IPS-18c (cell line): ENCODE measurements around the gene NEFH.

Experiments used
- H3K4me3 ChIP-seq: 2 replicates; pipeline ENCODE4 v1.7.0; 2013; ENCODE audit warnings: low read depth, mild to moderate bottlenecking, low read length, moderate library complexity; ENCODE audit not compliant: insufficient read depth
- H3K9me3 ChIP-seq: one replicate; pipeline ENCODE4 v1.6.1; 2013; ENCODE audit warnings: mild to moderate bottlenecking, low read length, moderate library complexity; ENCODE audit not compliant: control insufficient read depth, insufficient read depth

NEFH gene

DNA sequence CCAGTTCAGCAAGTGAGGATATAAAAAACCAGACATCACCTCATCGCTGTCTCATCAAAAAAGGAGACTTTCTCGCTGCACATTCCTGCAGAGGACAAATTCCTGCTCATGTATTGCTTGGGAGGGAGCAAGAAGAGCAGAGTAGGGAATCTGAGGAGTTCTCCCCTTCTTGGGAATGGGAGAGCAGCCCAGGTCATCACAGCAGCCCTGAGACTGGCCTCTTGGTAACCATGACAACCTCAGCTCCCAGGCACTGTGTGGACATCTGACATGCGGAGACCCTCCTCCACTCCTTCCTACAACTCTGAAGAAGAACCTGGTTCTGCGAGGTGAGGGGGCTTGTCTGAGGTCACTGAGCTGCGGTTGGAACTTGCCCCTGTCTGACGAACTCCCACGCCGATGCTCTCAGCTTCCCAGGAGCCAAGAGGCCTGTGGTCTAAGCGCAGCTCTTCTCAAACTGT is 23.8 kb upstream of the NEFH start:
- no peaks in the 10 kb centered on the region for H3K9me3 ChIP-seq
- H3K4me3 ChIP-seq = no peak overlapping the region

DNA sequence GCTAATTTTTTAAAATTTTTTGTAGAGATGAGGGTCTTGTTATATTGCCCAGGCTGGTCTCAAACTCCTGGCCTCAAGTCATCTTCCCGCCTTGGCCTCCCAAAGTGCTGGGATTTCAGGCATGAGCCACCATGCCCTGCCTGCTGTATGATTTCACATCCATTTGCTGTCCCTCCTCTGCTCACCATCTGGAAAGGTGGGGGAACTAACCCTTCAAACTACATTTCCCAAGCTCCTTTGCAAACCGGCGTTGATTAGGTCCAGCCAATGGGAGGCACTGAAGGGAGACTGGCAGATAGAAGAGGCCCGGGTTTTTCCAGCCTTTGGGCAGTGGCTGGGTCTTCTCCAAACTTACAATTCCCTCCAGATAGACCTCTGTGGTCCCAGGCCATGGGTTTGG is 22.3 kb upstream of the NEFH start:
- Histone ChIP-seq H3K4me3 (no peak overlapping the region), H3K9me3 (no peaks in the 10 kb centered on the region)

DNA sequence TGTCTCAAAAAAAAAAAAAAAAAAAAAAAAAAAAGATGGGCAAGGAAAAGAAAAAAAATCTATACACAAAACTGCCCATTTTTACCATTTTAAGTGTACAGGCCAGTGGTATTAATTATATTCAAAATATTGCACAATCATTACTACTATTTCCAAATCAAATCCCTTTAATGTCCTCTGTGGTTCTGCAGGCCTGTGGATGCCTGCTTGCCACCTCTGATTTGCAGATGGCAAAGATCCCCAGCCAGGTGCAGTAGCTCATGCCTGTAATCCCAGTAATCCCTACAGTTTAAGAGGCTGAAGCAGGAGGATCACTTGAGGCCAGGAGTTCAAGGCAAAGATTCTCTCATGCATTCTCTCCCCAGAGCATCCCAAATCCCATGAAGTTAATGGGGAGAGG is 21.5 kb upstream of the NEFH start:
- H3K4me3 ChIP-seq = no peak overlapping the region
- H3K9me3 ChIP-seq = no peaks in the 10 kb centered on the region

DNA sequence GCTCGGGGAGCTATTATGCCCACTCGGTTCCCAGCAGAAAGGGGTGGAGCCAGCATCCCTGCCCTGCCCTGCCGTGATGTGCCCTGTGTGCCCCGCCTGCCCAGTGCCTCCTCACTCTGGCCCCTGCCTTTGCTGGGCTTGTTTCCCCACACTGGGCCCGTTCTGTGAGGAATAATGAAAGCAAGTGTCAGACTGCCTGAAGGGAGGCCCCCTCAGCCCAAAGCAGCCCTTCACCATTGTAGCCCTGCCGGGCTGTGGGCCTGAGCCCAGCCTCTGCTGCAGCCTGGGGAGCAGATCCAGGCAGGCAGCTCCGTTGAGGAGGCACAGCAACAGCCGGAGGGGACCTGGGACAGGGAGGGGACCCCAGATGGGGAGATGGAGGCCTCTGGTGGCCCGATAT is 20.2 kb upstream of the NEFH start:
- Histone ChIP-seq H3K4me3 (no peak overlapping the region), H3K9me3 (no peaks in the 10 kb centered on the region)

DNA sequence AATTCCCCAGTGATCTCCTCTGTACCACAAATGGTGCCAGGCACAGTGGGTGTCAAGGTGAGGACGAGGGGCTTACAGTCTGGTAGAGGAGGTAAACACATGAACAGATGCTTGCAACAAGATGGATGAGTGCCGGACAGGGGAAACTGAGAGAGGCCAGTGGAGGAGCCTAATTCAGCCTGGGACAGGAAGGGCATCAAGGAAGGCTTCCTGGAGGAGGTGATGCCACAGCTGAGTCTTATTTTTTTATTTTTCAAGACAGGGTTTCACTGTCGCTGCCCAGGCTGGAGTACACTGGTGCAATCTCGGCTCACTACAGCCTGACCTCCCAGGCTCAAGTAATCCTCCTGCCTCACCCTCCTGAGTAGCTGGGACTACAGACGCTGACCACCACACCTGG is 18.8 kb upstream of the NEFH start:
- H3K4me3 ChIP-seq = no peak overlapping the region

DNA sequence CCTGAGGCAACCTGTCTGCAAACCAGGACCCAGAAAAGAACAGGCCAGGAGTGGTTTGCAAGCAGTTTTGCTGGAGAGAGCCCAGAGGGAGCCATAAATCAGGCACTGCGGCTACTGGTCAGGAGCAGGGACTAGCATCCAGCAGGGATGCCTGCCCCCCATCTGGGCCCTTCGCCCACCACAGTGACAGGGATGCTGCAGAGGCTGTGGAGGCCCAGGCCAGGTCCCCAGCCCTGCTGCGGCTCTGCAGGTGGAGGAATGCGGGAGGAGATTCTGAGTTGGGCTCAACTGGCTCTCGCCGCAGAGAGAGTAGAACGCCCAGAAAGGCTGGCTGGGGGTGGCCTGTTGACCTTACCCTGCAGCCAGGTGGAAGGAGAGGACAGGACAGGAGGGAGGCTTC is 16.4 kb upstream of the NEFH start:
- no peak overlapping the region for H3K4me3 ChIP-seq
- no peaks in the 10 kb centered on the region for H3K9me3 ChIP-seq

More for the DNA sequence above, 18.8 kb upstream of the NEFH start:
- no peaks in the 10 kb centered on the region for H3K9me3 ChIP-seq

DNA sequence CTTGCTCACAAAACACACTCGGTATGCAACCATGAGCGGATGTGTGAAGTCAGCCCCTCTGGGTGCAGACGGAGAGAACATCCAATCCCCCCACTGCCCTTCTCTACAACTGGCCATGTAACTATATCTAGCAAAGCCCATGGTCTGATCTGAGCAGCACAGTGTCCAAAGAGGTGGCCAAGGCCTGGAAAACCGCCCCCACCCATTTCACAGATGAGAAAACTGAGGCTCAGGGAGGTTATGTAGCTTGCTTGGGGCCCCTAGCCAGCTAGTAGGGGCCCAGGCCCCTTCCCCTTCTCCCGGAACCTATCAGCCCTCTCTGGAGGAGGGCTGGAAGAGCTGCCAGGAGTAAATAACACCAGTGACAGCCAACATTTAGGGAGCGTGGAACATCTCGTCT is 15.4 kb upstream of the NEFH start:
- Histone ChIP-seq H3K9me3 (no peaks in the 10 kb centered on the region), H3K4me3 (no peak overlapping the region)

DNA sequence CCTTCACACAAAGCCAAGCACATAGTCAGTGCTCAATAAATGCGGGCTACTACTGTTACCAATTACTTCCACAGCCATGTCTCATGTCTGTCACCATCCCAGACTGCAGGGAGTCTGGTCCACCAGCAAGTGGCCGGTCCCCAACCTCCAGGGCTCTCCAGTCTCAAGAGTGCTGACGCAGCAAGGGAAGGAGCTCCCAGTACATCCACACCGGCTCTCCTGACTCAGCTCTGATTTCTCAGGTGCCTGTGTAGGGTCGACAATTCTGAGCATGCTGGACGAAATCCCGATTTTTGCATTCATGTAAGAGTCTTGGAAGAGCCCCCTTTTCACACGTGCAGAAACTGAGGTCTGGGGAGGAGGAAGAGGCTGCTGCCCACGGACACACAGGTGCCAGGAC is 10.3 kb upstream of the NEFH start:
- Histone ChIP-seq H3K4me3 (peak overlapping the region; percentile 71), H3K9me3 (no peaks in the 10 kb centered on the region)

DNA sequence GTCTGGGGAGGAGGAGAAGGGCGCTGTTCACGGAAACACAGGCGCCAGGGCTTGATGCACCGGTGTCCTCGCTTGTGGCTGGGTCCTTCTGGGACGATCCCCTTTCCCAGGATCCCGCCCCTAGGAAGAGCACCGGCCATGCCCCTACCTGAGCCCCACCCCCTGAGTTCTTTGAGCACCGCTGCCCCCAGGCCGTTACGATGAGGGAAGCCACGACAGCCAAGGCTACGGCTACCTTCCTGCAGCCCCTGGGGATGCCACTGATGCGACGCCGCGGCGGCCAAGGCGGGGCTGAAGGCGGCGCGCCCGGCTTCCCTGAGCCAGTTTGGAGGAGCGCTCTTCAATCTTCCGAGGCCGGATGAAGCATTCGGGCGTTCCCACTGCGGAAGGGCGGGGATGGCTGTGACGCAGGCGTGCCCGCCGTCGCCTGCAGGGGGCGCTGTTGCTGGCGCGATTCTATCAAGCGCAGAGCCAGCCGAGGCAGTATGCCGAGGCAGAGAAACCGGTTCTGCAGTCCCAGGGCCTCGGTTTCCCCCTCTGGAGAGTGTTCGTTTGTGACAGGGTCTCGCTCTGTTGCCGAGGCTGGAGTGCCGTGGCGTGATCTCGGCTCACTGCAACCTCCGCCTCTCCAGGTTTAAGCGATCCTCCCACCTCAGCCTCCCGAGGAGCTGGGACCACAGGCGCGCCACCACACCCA is 9.7 kb upstream of the NEFH start:
- Histone ChIP-seq H3K9me3 (no peaks in the 10 kb centered on the region), H3K4me3 (peak overlapping the region; percentile 71)

DNA sequence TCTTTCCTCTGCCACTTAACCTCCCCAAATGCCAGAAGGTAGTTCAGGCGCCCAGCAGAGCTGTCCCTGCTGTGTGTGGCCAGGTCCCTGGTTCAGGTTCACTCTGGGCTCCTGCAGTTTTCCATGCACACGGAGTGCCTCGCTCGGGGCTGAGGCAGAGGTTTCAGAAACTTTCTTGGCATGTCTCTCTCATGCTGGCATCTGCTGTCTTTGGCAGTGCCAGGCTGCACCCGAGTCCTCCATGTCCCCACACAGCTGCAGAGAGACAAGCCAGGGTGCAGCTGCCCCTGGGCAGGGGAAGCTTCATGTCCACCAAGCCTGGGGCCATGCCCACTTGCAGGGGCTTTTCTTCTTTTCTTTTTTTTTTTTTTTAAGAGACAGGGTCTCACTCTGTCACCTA is 7.0 kb upstream of the NEFH start:
- H3K9me3 ChIP-seq = no peaks in the 10 kb centered on the region
- no peak overlapping the region for H3K4me3 ChIP-seq

DNA sequence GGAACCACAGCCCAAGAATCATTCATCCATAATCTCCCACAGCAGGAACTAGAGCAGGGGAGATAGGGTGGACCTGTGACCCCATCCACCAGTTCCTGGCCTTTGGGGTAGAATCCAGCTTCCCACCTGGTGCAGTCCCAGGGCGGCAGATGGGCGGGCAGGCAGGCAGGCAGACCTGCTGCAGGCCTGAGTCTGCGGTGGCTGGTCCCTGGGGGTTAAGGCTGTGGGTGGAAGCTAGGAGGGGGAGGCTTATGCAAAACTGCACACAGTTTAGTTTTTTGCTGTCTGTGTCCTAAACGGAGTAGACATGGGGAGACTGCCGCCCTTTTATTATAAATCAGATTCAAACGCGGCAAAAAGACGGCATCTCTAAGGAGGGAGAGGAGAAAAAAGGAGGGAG is 4.5 kb upstream of the NEFH start:
- no peak overlapping the region for H3K4me3 ChIP-seq
- H3K9me3 ChIP-seq = peaks cover 3% of the 10 kb centered on the region

DNA sequence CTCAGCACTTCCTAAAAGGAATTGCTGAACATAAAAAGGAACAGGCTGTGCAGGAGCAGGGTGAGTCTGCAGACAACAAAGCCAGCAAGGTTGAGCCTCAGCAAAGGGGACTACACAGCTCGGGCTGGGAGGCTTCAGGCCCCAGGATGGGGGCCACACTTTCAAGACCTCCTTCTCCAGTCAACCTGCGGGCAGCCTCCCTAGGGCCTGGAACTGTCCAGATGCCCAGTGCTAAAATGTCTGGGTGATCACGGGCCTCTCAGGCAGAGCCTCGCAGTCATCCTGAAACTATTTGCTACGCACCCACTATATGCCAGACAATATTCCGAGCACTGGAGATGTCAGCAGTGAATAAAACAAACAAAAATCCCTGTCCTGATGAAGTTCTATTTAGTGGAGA is 3.9 kb upstream of the NEFH start:
- peaks cover 6% of the 10 kb centered on the region for H3K9me3 ChIP-seq
- no peak overlapping the region for H3K4me3 ChIP-seq

DNA sequence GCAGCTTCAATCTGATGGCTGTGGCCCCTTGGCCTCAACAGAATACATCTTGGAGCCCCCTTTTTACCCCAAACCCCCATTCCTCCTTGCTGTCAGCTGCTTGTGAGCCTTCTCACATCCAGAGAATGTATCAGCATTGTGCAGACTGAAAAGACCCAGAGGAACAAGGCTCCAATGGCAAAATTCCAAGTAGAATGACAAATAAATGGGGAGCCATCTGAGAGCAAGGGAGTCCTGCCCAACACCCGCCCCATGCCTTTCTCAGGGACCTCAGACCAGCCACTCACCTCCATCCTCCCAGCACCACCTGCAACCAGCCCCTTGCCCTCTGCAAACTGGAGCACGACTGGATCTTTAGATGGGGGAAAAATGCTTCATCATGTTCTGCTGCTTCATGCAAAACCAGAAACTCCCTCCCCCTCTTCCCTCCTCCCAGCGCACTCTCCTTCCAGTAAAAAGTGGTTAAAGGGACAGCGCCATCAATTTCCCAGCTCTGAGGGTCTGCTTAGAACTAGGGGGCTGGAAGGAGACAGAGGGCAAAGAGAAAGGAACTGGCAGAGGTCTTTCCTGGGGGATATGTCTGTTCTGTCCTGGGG is 2.2 kb upstream of the NEFH start:
- Histone ChIP-seq H3K9me3 (peaks cover 6% of the 10 kb centered on the region), H3K4me3 (peak overlapping the region; percentile 45; the same call in 1 of the 2 replicates)

DNA sequence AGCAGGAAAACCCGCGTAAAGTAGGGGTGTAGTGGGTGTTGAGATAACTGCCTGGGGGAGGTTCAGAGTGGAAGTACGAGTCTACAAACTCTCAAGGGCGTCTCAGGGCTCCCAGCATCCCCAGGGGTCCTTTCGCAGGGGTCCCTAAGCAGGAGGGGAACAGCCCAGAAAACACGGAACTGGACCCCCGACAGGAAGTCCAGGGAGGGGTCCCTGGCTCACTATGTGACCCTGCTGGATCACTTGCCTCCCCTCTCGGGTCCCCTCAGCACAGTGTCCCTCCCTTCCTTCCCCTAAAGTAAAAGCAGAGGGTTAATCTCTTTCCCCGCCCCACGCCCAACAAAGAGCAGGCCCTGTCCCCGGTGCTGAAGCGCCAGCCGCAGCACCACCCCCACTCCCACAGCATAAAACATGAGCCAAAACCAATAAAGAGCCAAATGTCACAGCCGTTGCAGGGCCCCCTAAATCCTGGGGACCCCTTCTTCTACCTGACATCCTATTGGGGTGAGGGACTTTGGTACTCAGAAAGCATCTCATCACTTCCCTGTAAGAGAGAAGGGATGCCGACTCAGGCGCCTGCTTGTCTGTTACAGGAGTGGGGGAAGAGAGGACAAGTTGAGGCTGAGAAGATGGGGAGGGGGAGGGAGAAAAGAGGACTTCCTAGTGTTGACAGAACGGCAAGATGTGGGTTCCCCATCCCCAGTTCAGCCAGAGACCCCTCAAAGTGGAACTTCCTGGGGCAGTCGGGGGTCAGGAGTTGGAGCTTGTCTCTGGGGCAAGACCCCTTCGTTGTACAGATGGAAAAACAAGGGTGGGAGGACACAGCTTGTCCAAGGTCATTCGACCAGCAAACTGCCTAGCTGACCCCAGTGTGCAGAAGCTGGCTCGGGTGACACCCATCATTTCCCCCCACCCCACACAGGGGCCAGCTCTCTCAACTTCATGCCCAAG is 1.4 kb upstream of the NEFH start:
- H3K9me3 ChIP-seq = peaks cover 6% of the 10 kb centered on the region
- peak overlapping the region; percentile 45 for H3K4me3 ChIP-seq

DNA sequence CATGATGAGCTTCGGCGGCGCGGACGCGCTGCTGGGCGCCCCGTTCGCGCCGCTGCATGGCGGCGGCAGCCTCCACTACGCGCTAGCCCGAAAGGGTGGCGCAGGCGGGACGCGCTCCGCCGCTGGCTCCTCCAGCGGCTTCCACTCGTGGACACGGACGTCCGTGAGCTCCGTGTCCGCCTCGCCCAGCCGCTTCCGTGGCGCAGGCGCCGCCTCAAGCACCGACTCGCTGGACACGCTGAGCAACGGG is 169 bp downstream of the NEFH start:
- H3K4me3 ChIP-seq = peak overlapping the region; percentile 52

DNA sequence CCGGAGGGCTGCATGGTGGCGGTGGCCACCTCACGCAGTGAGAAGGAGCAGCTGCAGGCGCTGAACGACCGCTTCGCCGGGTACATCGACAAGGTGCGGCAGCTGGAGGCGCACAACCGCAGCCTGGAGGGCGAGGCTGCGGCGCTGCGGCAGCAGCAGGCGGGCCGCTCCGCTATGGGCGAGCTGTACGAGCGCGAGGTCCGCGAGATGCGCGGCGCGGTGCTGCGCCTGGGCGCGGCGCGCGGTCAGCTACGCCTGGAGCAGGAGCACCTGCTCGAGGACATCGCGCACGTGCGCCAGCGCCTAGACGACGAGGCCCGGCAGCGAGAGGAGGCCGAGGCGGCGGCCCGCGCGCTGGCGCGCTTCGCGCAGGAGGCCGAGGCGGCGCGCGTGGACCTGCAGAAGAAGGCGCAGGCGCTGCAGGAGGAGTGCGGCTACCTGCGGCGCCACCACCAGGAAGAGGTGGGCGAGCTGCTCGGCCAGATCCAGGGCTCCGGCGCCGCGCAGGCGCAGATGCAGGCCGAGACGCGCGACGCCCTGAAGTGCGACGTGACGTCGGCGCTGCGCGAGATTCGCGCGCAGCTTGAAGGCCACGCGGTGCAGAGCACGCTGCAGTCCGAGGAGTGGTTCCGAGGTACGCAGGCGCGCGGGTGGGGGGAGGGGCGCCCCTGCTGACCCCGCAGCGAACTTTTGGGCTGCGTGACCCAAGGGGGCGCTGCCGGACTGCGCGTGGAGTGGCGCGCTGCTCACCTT is 670 bp downstream of the NEFH start:
- peaks cover 6% of the 10 kb centered on the region for H3K9me3 ChIP-seq
- H3K4me3 ChIP-seq = peak overlapping the region; percentile 52

More for the DNA sequence above, 169 bp downstream of the NEFH start:
- peaks cover 6% of the 10 kb centered on the region for H3K9me3 ChIP-seq

DNA sequence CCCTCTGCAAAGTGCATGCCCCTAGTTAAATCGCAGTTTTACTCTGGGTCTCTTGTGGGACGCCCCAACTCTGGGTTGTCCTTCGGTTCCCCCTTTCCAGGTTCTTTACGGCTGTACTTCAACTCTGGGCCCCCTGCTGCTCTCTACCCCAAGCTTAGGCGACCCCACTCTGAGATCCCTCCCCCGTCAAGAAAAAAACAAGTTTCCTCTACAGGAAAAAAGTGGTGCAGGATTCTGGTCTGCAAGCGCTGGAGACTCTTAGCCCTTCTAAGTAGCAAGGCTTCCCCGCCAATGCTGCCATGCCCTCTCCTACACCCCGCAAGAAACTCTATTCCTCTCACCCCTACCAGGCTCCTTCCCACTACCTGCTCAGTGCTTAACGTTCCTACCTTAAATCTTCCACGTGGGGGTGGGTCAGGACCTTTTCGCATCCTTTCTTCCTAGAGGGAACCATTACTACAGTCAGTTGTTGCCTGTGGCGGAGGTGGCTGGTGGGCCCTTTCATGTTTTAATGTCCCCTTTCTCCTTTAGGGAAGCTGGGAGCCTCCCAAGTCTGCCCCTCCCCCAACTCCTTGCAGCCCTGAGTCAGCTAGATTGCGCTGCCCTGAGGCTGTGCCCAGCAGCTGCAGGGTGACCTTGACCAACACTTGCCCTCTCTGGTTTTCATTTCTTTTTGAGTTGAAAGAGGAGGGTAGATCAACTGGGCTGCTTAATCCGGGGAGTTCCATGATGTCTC is 1.4 kb downstream of the NEFH start:
- Histone ChIP-seq H3K9me3 (peaks cover 6% of the 10 kb centered on the region), H3K4me3 (peak overlapping the region; percentile 52)
